Naive thymus-derived CD8-positive, alpha-beta T cell (primary cell): ENCODE measurements around the gene ATAD3A. TPM values are rescaled to one million over a fixed set of nuclear protein-coding genes. Genes with fewer than 3 reads are reported as not detected.
A peak's percentile ranks its signal among the peaks of the same experiment; 100 is the strongest.

Experiments used
- ATAC-seq, 2 donors: fragments of 150-1000 bp; cut with Tn5 transposase in 1 of 2; sonication (Bioruptor Pico), chemical (Tn5 transposase) in 1 of 2; 1 replicate in 1 of 2; 2 replicates in 1 of 2; pipeline ENCODE4 v1.10.0; 2021; ENCODE audit warnings: mild to moderate bottlenecking in 2 of 2, moderate library complexity in 2 of 2
- POLR2A ChIA-PET: fragments of 350-600 bp; sonication (Branson Sonifier 250); formaldehyde crosslinking; loops from one replicate; lab custom pipeline; 2021; ENCODE audit warnings: antibody characterized with exemption; lab: Charles Lee
- DNase-seq, 10 donors: peaks; one replicate each; pipeline versions ENCODE4 v3.0.0 to v3.0.0-alpha.2; 2020 to 2022
- H3K27ac Mint-ChIP-seq, 10 donors: one replicate each; pipeline ENCODE4 v1.8.0; 2020 to 2022; ENCODE audit warnings: mild to moderate bottlenecking in 10 of 10, mixed read lengths in 10 of 10, moderate library complexity in 4 of 10, inconsistent platforms in 1 of 10
- H3K27me3 Mint-ChIP-seq, 5 donors: one replicate each; pipeline ENCODE4 v1.8.0; 2021 to 2022; ENCODE audit warnings: mixed read lengths in 5 of 5
- H3K36me3 Mint-ChIP-seq, 3 donors: one replicate each; pipeline ENCODE4 v1.8.0; 2020 to 2022; ENCODE audit warnings: mixed read lengths in 3 of 3, mild to moderate bottlenecking in 2 of 3, inconsistent platforms in 1 of 3
- H3K4me1 Mint-ChIP-seq, 4 donors: one replicate each; pipeline ENCODE4 v1.8.0; 2021 to 2022; ENCODE audit warnings: mixed read lengths in 4 of 4
- H3K4me3 Mint-ChIP-seq, 10 donors: one replicate each; pipeline ENCODE4 v1.8.0; 2020 to 2022; ENCODE audit warnings: mild to moderate bottlenecking in 10 of 10, mixed read lengths in 10 of 10, moderate library complexity in 6 of 10, inconsistent platforms in 1 of 10
- H3K9me3 Mint-ChIP-seq, 9 donors: one replicate each; pipeline ENCODE4 v1.8.0; 2020 to 2022; ENCODE audit warnings: mixed read lengths in 9 of 9, mild to moderate bottlenecking in 3 of 9, inconsistent platforms in 1 of 9, moderate library complexity in 1 of 9
- polyA plus RNA-seq, 3 donors: library from polyadenylated mRNA; unstranded; fragments of 300-500 nt; fragmentation: Illumina TruSeq; gene quantifications; one replicate each; pipeline ENCODE4 v1.2.3, GENCODE V29; 2021
- total RNA-seq, 8 experiments: library from RNA in 2 of 8; stranded (reverse) in 2 of 8; gene quantifications; one replicate each; pipeline ENCODE4 v1.2.3 and lab custom pipeline; 2021 to 2026

The ATAD3A gene
- total and polyA plus RNA-seq, 5 experiments from 2014 or later, result 7.7 to 27.5 (median 15.3) TPM

DNA sequence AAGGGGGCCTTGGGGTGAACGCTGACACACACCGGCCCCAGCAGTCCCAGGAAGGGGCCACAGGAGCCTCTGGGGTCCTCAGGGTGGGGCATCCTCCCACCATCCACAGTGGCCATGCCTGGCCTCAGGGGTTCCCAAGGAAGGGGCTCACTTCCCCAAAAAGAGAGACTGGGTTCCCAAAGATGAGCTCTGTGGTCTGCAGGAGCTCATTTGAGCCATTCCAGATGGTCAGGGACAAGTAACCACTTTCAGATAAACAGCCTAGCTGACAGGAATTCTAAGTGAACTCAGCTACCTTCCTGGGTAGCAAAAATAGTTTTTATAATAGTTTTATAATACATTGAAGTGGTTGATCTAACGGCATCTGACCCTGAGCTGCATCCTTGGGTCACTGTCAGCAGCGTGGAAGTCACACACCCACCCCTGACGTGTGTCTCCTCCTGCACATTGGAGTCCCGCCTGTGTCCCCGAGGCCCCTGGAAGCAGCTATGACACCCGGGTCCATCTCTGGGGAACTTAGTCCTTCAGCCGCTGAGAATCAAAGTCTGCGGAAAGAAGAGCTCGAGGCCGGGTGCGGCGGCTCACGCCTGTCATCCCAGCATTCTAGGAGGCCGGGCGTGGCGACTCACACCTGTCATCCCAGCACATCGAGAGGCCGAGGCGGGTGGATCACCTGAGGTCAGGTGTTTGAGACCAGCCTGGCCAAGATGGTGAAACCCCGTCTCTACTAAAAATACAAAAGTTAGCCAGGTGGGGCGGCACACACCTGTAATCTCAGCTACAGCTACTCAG is 34.2 kb downstream of the ATAD3A start:
- no peaks in the 10 kb centered on the region for H3K9me3 Mint-ChIP-seq
- ATAC-seq (no peak), DNase-seq (no peak)
- POLR2A ChIA-PET, result interaction anchor here (0.5 to 1.2 kb wide), 2 partner anchors 24 to 367 kb away, joined by 3 read pairs; no protein-coding TSS in a partner anchor
- peaks cover 0 to 20% (median 2%) of the 10 kb centered on the region in 4 donors for H3K4me1 Mint-ChIP-seq
- H3K36me3 Mint-ChIP-seq, result peaks cover 0 to 4% (median 2%) of the 10 kb centered on the region in 3 donors
- no peaks in the 10 kb centered on the region for H3K27me3 Mint-ChIP-seq
- H3K4me3 Mint-ChIP-seq, result no peak overlapping the region
- H3K27ac Mint-ChIP-seq, result peak overlapping the region in 1 of 10 donors; percentile 33

DNA sequence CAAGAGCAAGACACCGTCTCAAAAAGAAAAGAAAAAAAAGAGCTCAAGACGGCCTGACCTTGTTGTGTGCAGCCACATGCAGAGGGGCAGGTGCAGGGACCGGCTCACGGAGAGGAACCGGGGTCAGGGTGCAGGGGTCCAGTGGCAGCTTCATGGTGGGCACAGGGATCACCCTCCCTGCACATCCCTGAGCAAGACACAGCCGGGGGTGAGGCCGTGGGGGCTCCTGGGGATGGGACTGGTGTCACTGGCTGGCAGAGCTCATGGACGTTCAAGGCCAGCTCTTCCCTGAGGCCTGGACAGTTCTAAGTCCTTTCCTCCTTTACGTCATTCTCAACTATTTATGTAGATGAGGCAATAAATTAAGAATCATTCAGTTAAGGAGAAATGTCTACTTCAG is 35.0 kb downstream of the ATAD3A start:
- H3K36me3 Mint-ChIP-seq, result no peaks in the 10 kb centered on the region
- DNase-seq (no peak), ATAC-seq (no peak)
- peak overlapping the region in 1 of 10 donors; percentile 71 for H3K27ac Mint-ChIP-seq
- no peaks in the 10 kb centered on the region for H3K9me3 Mint-ChIP-seq
- no peak overlapping the region for H3K4me3 Mint-ChIP-seq
- POLR2A ChIA-PET, result interaction anchor here (0.6 to 1.2 kb wide), 2 partner anchors 23 to 25 kb away, joined by 3 to 4 read pairs; no protein-coding TSS in a partner anchor
- no peaks in the 10 kb centered on the region for H3K27me3 Mint-ChIP-seq
- peaks cover 0 to 22% (median 3%) of the 10 kb centered on the region in 4 donors for H3K4me1 Mint-ChIP-seq

GRCh38 chr1:1547476-1547875 is 35.5 kb downstream of the ATAD3A start:
- no peak for ATAC-seq
- H3K27me3 Mint-ChIP-seq, result no peaks in the 10 kb centered on the region
- no peak for DNase-seq
- H3K4me1 Mint-ChIP-seq, result peaks cover 0 to 21% (median 3%) of the 10 kb centered on the region in 4 donors
- H3K36me3 Mint-ChIP-seq, result no peaks in the 10 kb centered on the region
- no peaks in the 10 kb centered on the region for H3K9me3 Mint-ChIP-seq
- peak overlapping the region in 1 of 10 donors; percentile 10 for H3K4me3 Mint-ChIP-seq
- POLR2A ChIA-PET, result no interaction called here
- peak overlapping the region in 3 of 10 donors; percentile 17 to 71 (median 62) for H3K27ac Mint-ChIP-seq

DNA sequence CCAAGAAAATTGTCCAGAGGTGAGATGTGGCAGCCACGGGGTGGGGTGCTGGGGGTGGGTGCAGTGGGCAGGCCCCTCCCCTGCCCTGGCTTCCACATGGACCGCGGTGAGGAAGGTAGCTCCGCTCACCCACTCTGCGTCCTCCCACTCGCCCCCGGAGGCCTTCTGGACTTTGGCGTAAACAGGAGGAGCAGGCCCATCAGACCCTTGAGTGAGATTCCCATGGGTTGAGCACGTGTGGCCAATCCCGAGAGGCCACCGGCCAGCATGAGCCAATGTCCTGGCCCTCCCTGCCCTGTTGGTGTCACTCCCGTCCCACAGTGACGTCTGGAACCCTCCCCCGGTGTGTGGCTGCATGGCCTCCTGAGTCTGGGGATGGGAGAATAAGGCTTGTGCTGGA is 36.6 kb downstream of the ATAD3A start:
- no peaks in the 10 kb centered on the region for H3K27me3 Mint-ChIP-seq
- peaks cover 0 to 21% (median 3%) of the 10 kb centered on the region in 4 donors for H3K4me1 Mint-ChIP-seq
- no peaks in the 10 kb centered on the region for H3K36me3 Mint-ChIP-seq
- no peak for DNase-seq
- no peak for ATAC-seq
- no peaks in the 10 kb centered on the region for H3K9me3 Mint-ChIP-seq
- POLR2A ChIA-PET, result interaction anchor here (0.6 to 1.1 kb wide), 3 partner anchors 10 to 358 kb away, joined by 3 read pairs; no protein-coding TSS in a partner anchor
- no peak overlapping the region for H3K4me3 Mint-ChIP-seq
- peak overlapping the region in 1 of 10 donors; percentile 29 for H3K27ac Mint-ChIP-seq

DNA sequence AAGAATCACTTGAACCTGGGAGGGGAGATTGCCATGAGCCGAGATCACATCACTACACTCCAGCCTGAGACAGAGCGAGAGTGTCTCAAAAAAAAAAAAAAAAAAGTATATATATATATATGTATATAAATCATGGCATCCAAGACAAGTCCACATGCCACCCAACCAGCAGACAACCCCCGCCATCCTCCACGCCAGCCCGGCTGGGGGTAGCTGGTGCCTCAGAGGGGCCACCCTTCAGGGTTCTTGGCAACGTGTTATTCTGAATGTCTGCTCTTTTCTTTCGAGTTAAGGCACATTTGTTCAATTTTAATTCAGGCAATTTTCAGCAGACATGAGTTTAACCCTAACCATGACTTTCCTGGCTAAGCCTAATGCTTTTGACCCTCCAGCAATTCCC is 38.1 kb downstream of the ATAD3A start:
- DNase-seq, result no peak
- Mint-ChIP-seq H3K4me3 (no peak overlapping the region), H3K36me3 (no peaks in the 10 kb centered on the region), H3K27ac (peak overlapping the region in 3 of 10 donors; percentile 19 to 59 (median 36)), H3K27me3 (no peaks in the 10 kb centered on the region), H3K4me1 (peaks cover under 1 to 22% (median 4%) of the 10 kb centered on the region in 4 donors), H3K9me3 (no peaks in the 10 kb centered on the region)
- POLR2A ChIA-PET, result interaction anchor here (1.5 kb wide), 1 partner anchor 65 kb away, joined by 3 read pairs; the partner anchor contains the start of gene MIB2
- no peak for ATAC-seq

- Mint-ChIP-seq H3K36me3 (no peaks in the 10 kb centered on the region), H3K9me3 (no peaks in the 10 kb centered on the region), H3K27me3 (no peaks in the 10 kb centered on the region), H3K27ac (peak overlapping the region in 3 of 10 donors; percentile 20 to 52 (median 51)), H3K4me1 (peaks cover 3 to 22% (median 5%) of the 10 kb centered on the region in 4 donors), H3K4me3 (no peak overlapping the region)
- ATAC-seq, result peak in 1 of 2 donors; percentile 30
- POLR2A ChIA-PET, result interaction anchor here (0.7 to 1.5 kb wide), 2 partner anchors 20 to 64 kb away, joined by 3 to 4 read pairs; partner anchors contain the start of gene MIB2
- DNase-seq, result no peak
Measured at GRCh38 chr1:1550591-1551432, 38.9 kb downstream of the ATAD3A start.

- Mint-ChIP-seq H3K36me3 (no peaks in the 10 kb centered on the region), H3K27ac (peak overlapping the region in 2 of 10 donors; percentile 52 to 55), H3K4me1 (peaks cover 3 to 23% (median 5%) of the 10 kb centered on the region in 4 donors), H3K9me3 (no peaks in the 10 kb centered on the region), H3K4me3 (no peak overlapping the region), H3K27me3 (no peaks in the 10 kb centered on the region)
- DNase-seq, result no peak
- no peak for ATAC-seq
- POLR2A ChIA-PET, result interaction anchor here (0.7 to 1.5 kb wide), 2 partner anchors 19 to 63 kb away, joined by 3 to 4 read pairs; partner anchors contain the start of gene MIB2
Measured at GRCh38 chr1:1551524-1552262, 39.7 kb downstream of the ATAD3A start.

- no peak for DNase-seq
- Mint-ChIP-seq H3K4me1 (peaks cover 3 to 22% (median 5%) of the 10 kb centered on the region in 4 donors), H3K36me3 (no peaks in the 10 kb centered on the region), H3K4me3 (no peak overlapping the region), H3K9me3 (no peaks in the 10 kb centered on the region), H3K27ac (peak overlapping the region in 2 of 10 donors; percentile 9 to 55), H3K27me3 (no peaks in the 10 kb centered on the region)
- POLR2A ChIA-PET, result no interaction called here
- no peak for ATAC-seq
Measured at GRCh38 chr1:1552263-1552639, 40.3 kb downstream of the ATAD3A start.

GRCh38 chr1:1553821-1554494 is 42.0 kb downstream of the ATAD3A start:
- Mint-ChIP-seq H3K9me3 (no peaks in the 10 kb centered on the region), H3K4me3 (no peak overlapping the region), H3K4me1 (peaks cover 3 to 12% (median 7%) of the 10 kb centered on the region in 4 donors), H3K36me3 (no peaks in the 10 kb centered on the region), H3K27ac (peak overlapping the region in 3 of 10 donors; percentile 17 to 56 (median 21)), H3K27me3 (no peaks in the 10 kb centered on the region)
- DNase-seq, result no peak
- POLR2A ChIA-PET, result interaction anchor here (0.6 kb wide), 1 partner anchor 124 kb away, joined by 3 read pairs; no protein-coding TSS in a partner anchor
- ATAC-seq, result no peak

- ATAC-seq (no peak), DNase-seq (no peak)
- Mint-ChIP-seq H3K9me3 (no peaks in the 10 kb centered on the region), H3K4me3 (peak overlapping the region in 1 of 10 donors; percentile 58), H3K4me1 (peaks cover 3 to 11% (median 7%) of the 10 kb centered on the region in 4 donors), H3K36me3 (no peaks in the 10 kb centered on the region), H3K27me3 (no peaks in the 10 kb centered on the region), H3K27ac (no peak overlapping the region)
- POLR2A ChIA-PET, result interaction anchor here (0.6 kb wide), 1 partner anchor 18 kb away, joined by 4 read pairs; no protein-coding TSS in a partner anchor
Measured at GRCh38 chr1:1554550-1554925, 42.6 kb downstream of the ATAD3A start.
